ENCODE data around the gene SHH.

- TF ChIP-seq SMC3 (conservative IDR thresholded peaks at IDR 0.05; ENCODE audit: poor library complexity) (no peak), CTCF (IDR thresholded peaks at IDR 0.05; ENCODE audit: poor library complexity, severe bottlenecking) (no peak), EZH2 (IDR thresholded peaks at IDR 0.05; ENCODE audit: borderline replicate concordance, insufficient read depth, low read length, poor library complexity, severe bottlenecking) (no peak), MXI1 (conservative IDR thresholded peaks at IDR 0.05; ENCODE audit: poor library complexity, severe bottlenecking) (no peak), TAF1 (IDR thresholded peaks at IDR 0.05; ENCODE audit: low read depth) (no peak), POLR2AphosphoS5 (IDR thresholded peaks at IDR 0.05) (no peak)
Measured at GRCh38 chr7:155860461-155860839, 48.2 kb upstream of the SHH start.
